SK-N-SH (cell line): ENCODE data around the gene ERP29. TPM values are rescaled to one million over a fixed set of nuclear protein-coding genes. Genes with fewer than 3 reads are reported as not detected.

Experiments
- CTCF ChIA-PET: fragments of 300-600, 350-600 bp; formaldehyde crosslinking; extraction: SDS; loops from one replicate; lab custom pipeline; 2021; lab: Yijun Ruan, JAX
- POLR2A ChIA-PET: fragments of 350-600 bp; sonication (Branson Sonifier 250); formaldehyde crosslinking; extraction: SDS; loops from one replicate; lab custom pipeline; 2020; ENCODE audit warnings: antibody characterized with exemption, inconsistent platforms; lab: Yijun Ruan, JAX
- DNase-seq: peaks from one replicate; pipeline ENCODE4 v3.0.0; 2012
- H2AFZ ChIP-seq: fragments of 200-600 bp; sonication (generic); 2 replicates; pipeline ENCODE4 v1.8.1; 2016; ENCODE audit warnings: antibody characterized with exemption, mild to moderate bottlenecking, low read depth
- H3F3A ChIP-seq: fragments of 200-600 bp; sonication (generic); replicated peaks from 2 replicates; pipeline ENCODE3; 2016; ENCODE audit warnings: antibody characterized with exemption, mild to moderate bottlenecking; ENCODE audit not compliant: insufficient read depth
- H3K27ac ChIP-seq, 2 experiments: fragments of 200-500 bp in 1 of 2; fragments of 200-600 bp in 1 of 2; sonication (Bioruptor generic) in 1 of 2; sonication (generic), shearing (Covaris generic) in 1 of 2; 2 replicates each; pipeline versions ENCODE4 v1.5.1 to v1.6.1; 2014 to 2016; ENCODE audit warnings: low read depth in 2 of 2, inconsistent platforms in 1 of 2, low read length in 1 of 2, mild to moderate bottlenecking in 1 of 2, mixed read lengths in 1 of 2
- H3K27me3 ChIP-seq: fragments of 200-600 bp; sonication (generic), shearing (Covaris generic); 2 replicates; pipeline ENCODE4 v1.6.1; 2016; ENCODE audit warnings: mixed run types; ENCODE audit not compliant: insufficient read depth
- H3K36me3 ChIP-seq, 2 experiments: fragments of 200-500 bp in 1 of 2; fragments of 200-600 bp in 1 of 2; sonication (Bioruptor generic) in 1 of 2; sonication (generic) in 1 of 2; replicated peaks in 1 of 2; 2 replicates each; pipeline versions ENCODE3 to v1.5.1; 2014 to 2016; ENCODE audit warnings: low read length in 1 of 2, mild to moderate bottlenecking in 1 of 2; ENCODE audit not compliant: insufficient read depth in 2 of 2, control insufficient read depth in 1 of 2
- H3K4me1 ChIP-seq, 2 experiments: fragments of 200-500 bp in 1 of 2; fragments of 200-600 bp in 1 of 2; sonication (Bioruptor generic) in 1 of 2; sonication (generic), shearing (Covaris generic) in 1 of 2; 2 replicates each; pipeline versions ENCODE4 v1.5.1 to v1.6.1; 2014 to 2016; ENCODE audit warnings: low read depth in 1 of 2, low read length in 1 of 2, mixed run types in 1 of 2; ENCODE audit not compliant: insufficient read depth in 2 of 2, control insufficient read depth in 1 of 2
- H3K4me2 ChIP-seq: fragments of 200-600 bp; sonication (generic), shearing (Covaris generic); 2 replicates; pipeline ENCODE4 v1.6.1; 2017; ENCODE audit warnings: mixed run types
- H3K4me3 ChIP-seq, 2 experiments: fragments of 200-500 bp in 1 of 2; fragments of 200-600 bp in 1 of 2; sonication (Bioruptor generic) in 1 of 2; sonication (generic), shearing (Covaris generic) in 1 of 2; 2 replicates each; pipeline versions ENCODE4 v1.5.1 to v1.8.1; 2014 to 2016; ENCODE audit warnings: low read depth in 2 of 2, inconsistent platforms in 1 of 2, low read length in 1 of 2, mild to moderate bottlenecking in 1 of 2, mixed read lengths in 1 of 2, moderate library complexity in 1 of 2
- H3K79me2 ChIP-seq: fragments of 200-600 bp; sonication (generic); 2 replicates; pipeline ENCODE4 v1.8.1; 2017; ENCODE audit warnings: mild to moderate bottlenecking; ENCODE audit not compliant: insufficient read depth
- H3K9ac ChIP-seq: fragments of 200-600 bp; sonication (generic); 2 replicates; pipeline ENCODE4 v1.6.1; 2017; ENCODE audit warnings: mixed run types
- H3K9me2 ChIP-seq: fragments of 200-600 bp; sonication (generic); 2 replicates; pipeline ENCODE4 v1.6.1; 2017; ENCODE audit warnings: mixed run types
- H3K9me3 ChIP-seq: fragments of 200-600 bp; sonication (generic); 2 replicates; pipeline ENCODE4 v1.6.1; 2017; ENCODE audit warnings: mixed run types, mild to moderate bottlenecking, moderate library complexity
- H4K20me1 ChIP-seq: fragments of 200-600 bp; sonication (generic); 2 replicates; pipeline ENCODE4 v1.6.1; 2017; ENCODE audit warnings: mild to moderate bottlenecking, mixed run types; ENCODE audit not compliant: insufficient read depth
- ELF1 ChIP-seq: IDR thresholded peaks from 2 replicates; pipeline ENCODE4 v1.4.0; 2012
- EP300 ChIP-seq, 2 experiments: IDR thresholded peaks; 2 replicates each; pipeline versions ENCODE4 v1.4.0 to v1.6.1; 2012; ENCODE audit warnings: borderline replicate concordance in 1 of 2, low read depth in 1 of 2, low read length in 1 of 2
- FOXM1 ChIP-seq: IDR thresholded peaks from 2 replicates; pipeline ENCODE4 v1.4.0; 2012; ENCODE audit warnings: low read depth, mild to moderate bottlenecking
- GATA2 ChIP-seq: sonication (generic); formaldehyde crosslinking; IDR thresholded peaks from 2 replicates; pipeline ENCODE4 v1.5.0; 2020; ENCODE audit warnings: mild to moderate bottlenecking, missing genetic modification reagents
- JUND ChIP-seq: IDR thresholded peaks from 2 replicates; pipeline ENCODE4 v1.4.0; 2012
- MEF2A ChIP-seq: IDR thresholded peaks from 2 replicates; pipeline ENCODE4 v1.4.0; 2012; ENCODE audit warnings: low read depth, borderline replicate concordance
- RAD21 ChIP-seq: IDR thresholded peaks from 2 replicates; pipeline ENCODE4 v1.6.1; 2012; ENCODE audit warnings: mild to moderate bottlenecking, low read length
- RFX5 ChIP-seq: IDR thresholded peaks from 2 replicates; pipeline ENCODE4 v1.6.1; 2012; ENCODE audit warnings: mild to moderate bottlenecking, improper control_type of control experiment, low read length
- RXRA ChIP-seq: IDR thresholded peaks from 2 replicates; pipeline ENCODE4 v1.4.0; 2012; ENCODE audit warnings: low read depth, mild to moderate bottlenecking, borderline replicate concordance
- SMC3 ChIP-seq: IDR thresholded peaks from 2 replicates; pipeline ENCODE4 v1.6.1; 2012; ENCODE audit warnings: low read depth, low read length, improper control_type of control experiment
- TAF1 ChIP-seq: IDR thresholded peaks from 2 replicates; pipeline ENCODE4 v1.6.1; 2012; ENCODE audit warnings: low read depth, mild to moderate bottlenecking, low read length, moderate library complexity, borderline replicate concordance
- TCF12 ChIP-seq: IDR thresholded peaks from 2 replicates; pipeline ENCODE4 v1.4.0; 2012
- TEAD4 ChIP-seq: IDR thresholded peaks from 2 replicates; pipeline ENCODE4 v1.4.0; 2012; ENCODE audit warnings: mild to moderate bottlenecking, borderline replicate concordance; ENCODE audit not compliant: insufficient read depth
- YY1 ChIP-seq: IDR thresholded peaks from 2 replicates; pipeline ENCODE4 v1.4.0; 2012; ENCODE audit warnings: low read depth, mild to moderate bottlenecking
- WGBS: methylation state at CpG from one replicate; pipeline ENCODE4 v1.1.6; 2017; ENCODE audit warnings: low lambda C conversion rate; 5-methylcytosine and 5-hydroxymethylcytosine counted together
- polyA plus RNA-seq, 3 experiments: library from polyadenylated mRNA; depleted of rRNA; stranded (reverse); fragments of >200 nt; gene quantifications; 2 replicates each; pipeline ENCODE4 v1.2.3, GENCODE V29; 2012
- TF ChIP-seq, protein P1 (sequence below): IDR thresholded peaks from 2 replicates; pipeline ENCODE4 v1.6.1; 2012; ENCODE audit warnings: mild to moderate bottlenecking, low read depth, low read length, moderate library complexity
- TF ChIP-seq, protein P2 (sequence below): IDR thresholded peaks from 2 replicates; pipeline ENCODE4; 2012

The ERP29 gene
- polyA plus RNA-seq, 1 of the 3 experiments (the other 2 are of a cell fraction), result 177 TPM

DNA sequence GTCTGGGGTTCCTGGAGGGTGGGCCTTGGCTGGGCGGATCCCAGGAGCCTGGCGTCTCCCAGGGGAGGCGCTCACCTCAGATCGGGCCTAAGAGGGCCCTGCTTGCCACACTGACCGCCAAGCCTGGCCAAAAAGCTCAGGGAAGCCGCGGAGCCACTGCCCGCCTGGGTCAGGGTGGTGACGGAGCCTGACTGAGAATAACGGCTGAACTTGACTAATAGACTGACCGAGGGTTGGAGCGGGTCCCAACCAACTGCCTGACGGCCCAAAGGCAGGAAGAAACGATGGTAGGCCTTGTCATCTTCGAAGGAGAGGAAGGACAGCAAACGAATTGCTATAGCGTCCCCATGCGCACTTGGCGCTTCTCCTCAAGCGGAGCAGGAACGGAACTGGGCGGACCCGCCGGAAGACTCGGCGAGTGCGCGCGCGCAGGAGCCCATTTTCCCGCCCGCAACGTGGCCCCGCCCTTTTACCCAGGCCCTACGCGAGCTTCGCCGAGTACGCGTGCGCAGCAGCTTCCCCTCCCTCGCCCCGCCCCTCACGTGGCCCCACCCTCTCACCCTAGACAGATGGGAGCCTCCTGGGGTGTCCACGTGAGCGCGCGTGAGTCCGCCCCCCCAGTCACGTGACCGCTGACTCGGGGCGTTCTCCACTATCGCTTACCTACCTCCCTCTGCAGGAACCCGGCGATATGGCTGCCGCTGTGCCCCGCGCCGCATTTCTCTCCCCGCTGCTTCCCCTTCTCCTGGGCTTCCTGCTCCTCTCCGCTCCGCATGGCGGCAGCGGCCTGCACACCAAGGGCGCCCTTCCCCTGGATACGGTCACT is at the start of gene ERP29, which contains the start of gene TMEM116 (continued):
- TF ChIP-seq, protein P1, sequence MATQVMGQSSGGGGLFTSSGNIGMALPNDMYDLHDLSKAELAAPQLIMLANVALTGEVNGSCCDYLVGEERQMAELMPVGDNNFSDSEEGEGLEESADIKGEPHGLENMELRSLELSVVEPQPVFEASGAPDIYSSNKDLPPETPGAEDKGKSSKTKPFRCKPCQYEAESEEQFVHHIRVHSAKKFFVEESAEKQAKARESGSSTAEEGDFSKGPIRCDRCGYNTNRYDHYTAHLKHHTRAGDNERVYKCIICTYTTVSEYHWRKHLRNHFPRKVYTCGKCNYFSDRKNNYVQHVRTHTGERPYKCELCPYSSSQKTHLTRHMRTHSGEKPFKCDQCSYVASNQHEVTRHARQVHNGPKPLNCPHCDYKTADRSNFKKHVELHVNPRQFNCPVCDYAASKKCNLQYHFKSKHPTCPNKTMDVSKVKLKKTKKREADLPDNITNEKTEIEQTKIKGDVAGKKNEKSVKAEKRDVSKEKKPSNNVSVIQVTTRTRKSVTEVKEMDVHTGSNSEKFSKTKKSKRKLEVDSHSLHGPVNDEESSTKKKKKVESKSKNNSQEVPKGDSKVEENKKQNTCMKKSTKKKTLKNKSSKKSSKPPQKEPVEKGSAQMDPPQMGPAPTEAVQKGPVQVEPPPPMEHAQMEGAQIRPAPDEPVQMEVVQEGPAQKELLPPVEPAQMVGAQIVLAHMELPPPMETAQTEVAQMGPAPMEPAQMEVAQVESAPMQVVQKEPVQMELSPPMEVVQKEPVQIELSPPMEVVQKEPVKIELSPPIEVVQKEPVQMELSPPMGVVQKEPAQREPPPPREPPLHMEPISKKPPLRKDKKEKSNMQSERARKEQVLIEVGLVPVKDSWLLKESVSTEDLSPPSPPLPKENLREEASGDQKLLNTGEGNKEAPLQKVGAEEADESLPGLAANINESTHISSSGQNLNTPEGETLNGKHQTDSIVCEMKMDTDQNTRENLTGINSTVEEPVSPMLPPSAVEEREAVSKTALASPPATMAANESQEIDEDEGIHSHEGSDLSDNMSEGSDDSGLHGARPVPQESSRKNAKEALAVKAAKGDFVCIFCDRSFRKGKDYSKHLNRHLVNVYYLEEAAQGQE, result 0 out of 2 replicates have a peak, but pooled peaks have one; percentile 14
- TF ChIP-seq FOXM1 (no peak), EP300 (IDR thresholded peaks at IDR 0.05; ENCODE audit: borderline replicate concordance in 1 of 2, low read depth in 1 of 2, low read length in 1 of 2) (peak in 1 of 2 experiments; percentile 32; a peak in 1 of 4 replicates), TCF12 (no peak), SMC3 (no peak), GATA2 (no peak), TEAD4 (no peak), JUND (no peak), RAD21 (no peak), ELF1 (no peak; the same call in 1 of the 2 replicates), RFX5 (no peak), MEF2A (no peak)
- TF ChIP-seq, protein P2, sequence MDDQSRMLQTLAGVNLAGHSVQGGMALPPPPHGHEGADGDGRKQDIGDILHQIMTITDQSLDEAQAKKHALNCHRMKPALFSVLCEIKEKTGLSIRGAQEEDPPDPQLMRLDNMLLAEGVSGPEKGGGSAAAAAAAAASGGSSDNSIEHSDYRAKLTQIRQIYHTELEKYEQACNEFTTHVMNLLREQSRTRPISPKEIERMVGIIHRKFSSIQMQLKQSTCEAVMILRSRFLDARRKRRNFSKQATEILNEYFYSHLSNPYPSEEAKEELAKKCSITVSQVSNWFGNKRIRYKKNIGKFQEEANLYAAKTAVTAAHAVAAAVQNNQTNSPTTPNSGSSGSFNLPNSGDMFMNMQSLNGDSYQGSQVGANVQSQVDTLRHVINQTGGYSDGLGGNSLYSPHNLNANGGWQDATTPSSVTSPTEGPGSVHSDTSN, result 0 out of 2 replicates have a peak, but pooled peaks have one; percentile 2

DNA sequence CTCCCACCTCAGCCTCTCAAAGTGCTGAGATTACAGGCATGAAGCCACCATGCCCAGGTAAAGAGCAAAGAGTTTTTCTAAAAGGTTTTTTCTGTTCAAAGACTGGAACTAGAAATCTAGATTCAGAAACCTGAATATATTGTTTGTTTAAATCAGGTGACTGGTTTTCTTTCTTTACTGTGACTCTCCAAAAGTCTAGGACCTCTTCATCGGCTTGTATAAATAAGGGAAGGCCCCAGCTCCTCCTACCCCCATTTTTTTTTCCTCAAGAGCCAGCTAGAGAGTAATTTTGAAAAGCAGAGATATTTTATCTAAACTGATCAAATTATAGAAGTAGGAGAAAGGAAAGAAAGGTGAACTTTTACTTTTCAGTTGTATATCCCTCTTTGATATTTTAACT is 48.3 kb upstream of the ERP29 start:
- WGBS, result 97% methylated on average over 1 of the region's 1 CpG
- CTCF ChIA-PET, result no interaction called here

More for the DNA sequence above, 48.3 kb upstream of the ERP29 start:
- H3K9me3 ChIP-seq, result no peaks in the 10 kb centered on the region
- no peak overlapping the region for H3K27ac ChIP-seq
- H3K9me2 ChIP-seq, result no peaks in the 10 kb centered on the region
- no peaks in the 10 kb centered on the region for H4K20me1 ChIP-seq
- no peak for DNase-seq
- POLR2A ChIA-PET, result no interaction called here
- no peaks in the 10 kb centered on the region for H3K36me3 ChIP-seq
- no peak overlapping the region for H2AFZ ChIP-seq
- TF ChIP-seq YY1 (no peak), TAF1 (no peak), RXRA (no peak), FOXM1 (no peak), MEF2A (no peak)
- TF ChIP-seq, all 33 proteins: peak for 0
- Histone ChIP-seq H3F3A (no peaks in the 10 kb centered on the region), H3K27me3 (no peaks in the 10 kb centered on the region), H3K9ac (no peak overlapping the region), H3K4me1 (no peaks in the 10 kb centered on the region), H3K79me2 (no peaks in the 10 kb centered on the region), H3K4me3 (no peak overlapping the region), H3K4me2 (no peak overlapping the region)
